ENCODE results near the gene VPS36. TPM values are rescaled to one million over a fixed set of nuclear protein-coding genes. Genes with fewer than 3 reads are reported as not detected.

VPS36 gene
- total and polyA plus RNA-seq, 10 of the 15 experiments (the other 5 are each of a cell fraction or from before 2014, with no cell fraction given) = 10.3 to 29.0 (median 23.9) TPM

DNA sequence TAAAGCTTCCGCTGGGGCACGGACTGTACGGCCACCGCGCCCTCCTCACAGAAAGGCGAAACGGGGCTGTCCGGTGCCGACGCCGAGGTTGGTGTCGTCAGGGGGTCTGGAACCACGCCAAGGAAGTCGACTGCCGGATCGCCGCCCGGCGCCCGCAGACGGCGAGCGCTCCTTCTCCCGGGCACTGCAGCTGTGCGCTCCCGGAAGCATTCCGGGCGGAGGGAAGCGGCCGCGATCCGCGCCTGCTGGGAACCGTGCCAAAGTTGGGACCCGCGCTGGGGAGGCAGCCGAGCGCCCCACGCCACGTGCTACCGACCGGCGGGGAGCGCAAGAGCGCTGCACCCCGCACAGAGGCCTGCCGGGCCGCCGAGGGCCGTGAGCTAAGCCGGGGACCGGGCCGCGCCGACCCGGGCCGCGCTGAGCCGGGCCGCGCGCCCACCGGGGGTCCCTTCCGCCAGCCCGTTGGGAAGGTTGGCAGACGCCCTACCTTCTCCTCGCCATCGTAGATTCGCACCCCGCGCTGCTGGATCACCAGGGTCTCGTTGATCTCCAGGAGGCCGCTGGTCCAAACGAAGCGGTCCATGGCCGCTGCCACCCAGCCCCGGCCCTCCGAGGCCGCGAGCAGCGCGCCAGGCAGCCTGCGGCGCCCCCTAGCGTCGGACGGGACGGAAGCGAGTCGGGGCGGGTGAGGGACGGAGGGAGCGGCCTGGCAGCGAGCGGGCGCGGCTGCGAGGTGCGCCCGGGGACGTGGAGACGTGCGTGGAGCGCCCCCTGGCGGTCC lies at the start of gene VPS36 (continued):
- TF ChIP-seq, protein P1, sequence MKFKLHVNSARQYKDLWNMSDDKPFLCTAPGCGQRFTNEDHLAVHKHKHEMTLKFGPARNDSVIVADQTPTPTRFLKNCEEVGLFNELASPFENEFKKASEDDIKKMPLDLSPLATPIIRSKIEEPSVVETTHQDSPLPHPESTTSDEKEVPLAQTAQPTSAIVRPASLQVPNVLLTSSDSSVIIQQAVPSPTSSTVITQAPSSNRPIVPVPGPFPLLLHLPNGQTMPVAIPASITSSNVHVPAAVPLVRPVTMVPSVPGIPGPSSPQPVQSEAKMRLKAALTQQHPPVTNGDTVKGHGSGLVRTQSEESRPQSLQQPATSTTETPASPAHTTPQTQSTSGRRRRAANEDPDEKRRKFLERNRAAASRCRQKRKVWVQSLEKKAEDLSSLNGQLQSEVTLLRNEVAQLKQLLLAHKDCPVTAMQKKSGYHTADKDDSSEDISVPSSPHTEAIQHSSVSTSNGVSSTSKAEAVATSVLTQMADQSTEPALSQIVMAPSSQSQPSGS (IDR thresholded peaks at IDR 0.05; ENCODE audit: low read length) = no peak
- TF ChIP-seq SMARCA5 (IDR thresholded peaks at IDR 0.05) = peak; percentile 100
- TF ChIP-seq ZNF207 (IDR thresholded peaks at IDR 0.05; ENCODE audit: borderline replicate concordance) = peak; percentile 94
- TF ChIP-seq, protein P2, sequence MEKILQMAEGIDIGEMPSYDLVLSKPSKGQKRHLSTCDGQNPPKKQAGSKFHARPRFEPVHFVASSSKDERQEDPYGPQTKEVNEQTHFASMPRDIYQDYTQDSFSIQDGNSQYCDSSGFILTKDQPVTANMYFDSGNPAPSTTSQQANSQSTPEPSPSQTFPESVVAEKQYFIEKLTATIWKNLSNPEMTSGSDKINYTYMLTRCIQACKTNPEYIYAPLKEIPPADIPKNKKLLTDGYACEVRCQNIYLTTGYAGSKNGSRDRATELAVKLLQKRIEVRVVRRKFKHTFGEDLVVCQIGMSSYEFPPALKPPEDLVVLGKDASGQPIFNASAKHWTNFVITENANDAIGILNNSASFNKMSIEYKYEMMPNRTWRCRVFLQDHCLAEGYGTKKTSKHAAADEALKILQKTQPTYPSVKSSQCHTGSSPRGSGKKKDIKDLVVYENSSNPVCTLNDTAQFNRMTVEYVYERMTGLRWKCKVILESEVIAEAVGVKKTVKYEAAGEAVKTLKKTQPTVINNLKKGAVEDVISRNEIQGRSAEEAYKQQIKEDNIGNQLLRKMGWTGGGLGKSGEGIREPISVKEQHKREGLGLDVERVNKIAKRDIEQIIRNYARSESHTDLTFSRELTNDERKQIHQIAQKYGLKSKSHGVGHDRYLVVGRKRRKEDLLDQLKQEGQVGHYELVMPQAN (conservative IDR thresholded peaks at IDR 0.05) = peak; percentile 86
- TF ChIP-seq SPI1 (IDR thresholded peaks at IDR 0.05; ENCODE audit: borderline replicate concordance, insufficient read depth, low read depth, low read length) = peak; percentile 14; the same call in 1 of the 2 replicates
- TF ChIP-seq, protein P3, sequence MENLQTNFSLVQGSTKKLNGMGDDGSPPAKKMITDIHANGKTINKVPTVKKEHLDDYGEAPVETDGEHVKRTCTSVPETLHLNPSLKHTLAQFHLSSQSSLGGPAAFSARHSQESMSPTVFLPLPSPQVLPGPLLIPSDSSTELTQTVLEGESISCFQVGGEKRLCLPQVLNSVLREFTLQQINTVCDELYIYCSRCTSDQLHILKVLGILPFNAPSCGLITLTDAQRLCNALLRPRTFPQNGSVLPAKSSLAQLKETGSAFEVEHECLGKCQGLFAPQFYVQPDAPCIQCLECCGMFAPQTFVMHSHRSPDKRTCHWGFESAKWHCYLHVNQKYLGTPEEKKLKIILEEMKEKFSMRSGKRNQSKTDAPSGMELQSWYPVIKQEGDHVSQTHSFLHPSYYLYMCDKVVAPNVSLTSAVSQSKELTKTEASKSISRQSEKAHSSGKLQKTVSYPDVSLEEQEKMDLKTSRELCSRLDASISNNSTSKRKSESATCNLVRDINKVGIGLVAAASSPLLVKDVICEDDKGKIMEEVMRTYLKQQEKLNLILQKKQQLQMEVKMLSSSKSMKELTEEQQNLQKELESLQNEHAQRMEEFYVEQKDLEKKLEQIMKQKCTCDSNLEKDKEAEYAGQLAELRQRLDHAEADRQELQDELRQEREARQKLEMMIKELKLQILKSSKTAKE (IDR thresholded peaks at IDR 0.05; ENCODE audit: low read depth, poor library complexity, severe bottlenecking) = no peak
- TF ChIP-seq SMC3 (IDR thresholded peaks at IDR 0.05; ENCODE audit: borderline replicate concordance, low read length) = peak; percentile 85
- peak; percentile 46; the same call in 1 of the 2 replicates for TF ChIP-seq HCFC1 (IDR thresholded peaks at IDR 0.05; ENCODE audit: low read length)
- TF ChIP-seq SUZ12 (IDR thresholded peaks at IDR 0.05; ENCODE audit: unreplicated experiment) = no peak
- no peak for TF ChIP-seq BMI1 (IDR thresholded peaks at IDR 0.05; ENCODE audit: borderline replicate concordance)
- peak; percentile 94 for TF ChIP-seq IKZF1 (conservative IDR thresholded peaks at IDR 0.05)
- no peak; the same call in 1 of the 2 replicates for TF ChIP-seq ZSCAN29 (IDR thresholded peaks at IDR 0.05)
- TF ChIP-seq MXI1 (IDR thresholded peaks at IDR 0.05; ENCODE audit: low read depth, low read length) = 0 out of 2 replicates have a peak, but pooled peaks have one; percentile 31
- TF ChIP-seq, protein P4, sequence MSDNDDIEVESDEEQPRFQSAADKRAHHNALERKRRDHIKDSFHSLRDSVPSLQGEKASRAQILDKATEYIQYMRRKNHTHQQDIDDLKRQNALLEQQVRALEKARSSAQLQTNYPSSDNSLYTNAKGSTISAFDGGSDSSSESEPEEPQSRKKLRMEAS (IDR thresholded peaks at IDR 0.05; ENCODE audit: low read depth, low read length) = peak; percentile 73; the same call in 1 of the 2 replicates
- TF ChIP-seq BCL11A (IDR thresholded peaks at IDR 0.05; ENCODE audit: low read depth, low read length) = no peak
- TF ChIP-seq KLF5 (IDR thresholded peaks at IDR 0.05; ENCODE audit: partially characterized antibody) = peak; percentile 38
- TF ChIP-seq, protein P5, sequence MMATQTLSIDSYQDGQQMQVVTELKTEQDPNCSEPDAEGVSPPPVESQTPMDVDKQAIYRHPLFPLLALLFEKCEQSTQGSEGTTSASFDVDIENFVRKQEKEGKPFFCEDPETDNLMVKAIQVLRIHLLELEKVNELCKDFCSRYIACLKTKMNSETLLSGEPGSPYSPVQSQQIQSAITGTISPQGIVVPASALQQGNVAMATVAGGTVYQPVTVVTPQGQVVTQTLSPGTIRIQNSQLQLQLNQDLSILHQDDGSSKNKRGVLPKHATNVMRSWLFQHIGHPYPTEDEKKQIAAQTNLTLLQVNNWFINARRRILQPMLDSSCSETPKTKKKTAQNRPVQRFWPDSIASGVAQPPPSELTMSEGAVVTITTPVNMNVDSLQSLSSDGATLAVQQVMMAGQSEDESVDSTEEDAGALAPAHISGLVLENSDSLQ (IDR thresholded peaks at IDR 0.05) = no peak; the same call in 1 of the 2 replicates
- no peak for TF ChIP-seq EP300 (IDR thresholded peaks at IDR 0.05; ENCODE audit: borderline replicate concordance in 1 of 2, control insufficient read depth in 1 of 2, low read depth in 2 of 2, low read length in 2 of 2)
- TF ChIP-seq FOXM1 (IDR thresholded peaks at IDR 0.05; ENCODE audit: low read depth, low read length) = peak; percentile 62; the same call in 1 of the 2 replicates
- TF ChIP-seq MYC (IDR thresholded peaks at IDR 0.05; ENCODE audit: insufficient read depth, insufficient read length, insufficient replicate concordance, low read length, severe bottlenecking) = peak; percentile 62

Data from GM12878 (cell line).